Tibial nerve (tissue), 4 donors: ENCODE data around the gene TFB1M. TPM values are rescaled to one million over a fixed set of nuclear protein-coding genes. Genes with fewer than 3 reads are reported as not detected.
"Not testable (repeated sequence)": the region's sequence is repeated elsewhere in the genome, so short reads cannot be mapped to it uniquely, and the experiment has no call there.

ENCODE experiments used
- DNase-seq, 2 donors: peaks; one replicate each; pipeline ENCODE4 v3.0.0-alpha.2; 2019; ENCODE audit warnings: low spot score in 2 of 2
- H3K27ac ChIP-seq, 4 donors: fragments of 200-600 bp; sonication (generic) in 3 of 4; one replicate each; pipeline ENCODE4 v1.5.1; 2017 to 2019; ENCODE audit warnings: mild to moderate bottlenecking in 1 of 4
- H3K27me3 ChIP-seq, 2 donors: fragments of 200-600 bp; sonication (generic) in 1 of 2; one replicate each; pipeline versions ENCODE4 v1.5.1 to v1.6.0; 2017 to 2019
- H3K36me3 ChIP-seq, 3 donors: fragments of 200-600 bp; sonication (generic); one replicate each; pipeline ENCODE4 v1.5.1; 2018 to 2019
- H3K4me1 ChIP-seq, 4 donors: fragments of 200-600 bp; sonication (generic) in 3 of 4; one replicate each; pipeline ENCODE4 v1.5.1; 2017 to 2019
- H3K4me3 ChIP-seq, 4 donors: fragments of 200-600 bp; sonication (generic) in 3 of 4; one replicate each; pipeline ENCODE4 v1.5.1; 2017 to 2019; ENCODE audit warnings: mild to moderate bottlenecking in 1 of 4, moderate library complexity in 1 of 4
- H3K9me3 ChIP-seq, 4 donors: fragments of 200-600 bp; sonication (generic) in 3 of 4; one replicate each; pipeline ENCODE4 v1.5.1; 2017 to 2019
- CTCF ChIP-seq, 5 experiments: fragments of 200-600 bp in 3 of 5; fragments of 450-650 bp in 2 of 5; sonication (generic) in 3 of 5; IDR thresholded peaks; one replicate each; pipeline ENCODE4 v1.5.1; 2016 to 2019; ENCODE audit warnings: antibody characterized with exemption in 5 of 5, mild to moderate bottlenecking in 3 of 5, moderate library complexity in 2 of 5
- EP300 ChIP-seq, 2 donors: sonication (generic); formaldehyde crosslinking; IDR thresholded peaks; one replicate each; pipeline ENCODE4 v1.6.1; 2017; ENCODE audit warnings: antibody characterized with exemption in 2 of 2, mild to moderate bottlenecking in 1 of 2
- POLR2A ChIP-seq, 2 donors: fragments of 450-650 bp; IDR thresholded peaks; one replicate each; pipeline ENCODE4 v1.6.1; 2017; ENCODE audit warnings: antibody characterized with exemption in 2 of 2, mild to moderate bottlenecking in 2 of 2, moderate library complexity in 2 of 2
- WGBS, 2 donors: methylation state at CpG; one replicate each; pipeline ENCODE4 v1.1.5; 2018; 5-methylcytosine and 5-hydroxymethylcytosine counted together
- total RNA-seq, 4 donors: library from RNA; depleted of rRNA; stranded (reverse); fragments of >200 nt; gene quantifications; one replicate each; pipeline ENCODE4 v1.1.0, GENCODE V29; 2016

TFB1M gene
- total RNA-seq, 4 donors from 2014 or later, result 21.4 to 52.7 (median 22.1) TPM

GRCh38 chr6:155223646-155224451 lies 90.4 kb downstream of the TFB1M start:
- Histone ChIP-seq H3K27ac (no peak overlapping the region), H3K27me3 (no peaks in the 10 kb centered on the region), H3K36me3 (no peaks in the 10 kb centered on the region), H3K9me3 (no peaks in the 10 kb centered on the region), H3K4me3 (no peak overlapping the region), H3K4me1 (no peaks in the 10 kb centered on the region)
- DNase-seq, result no peak
- WGBS, 2 donors, result 72 to 76% methylated on average over 12 of the region's 12 CpGs
- TF ChIP-seq EP300 (IDR thresholded peaks at IDR 0.05), result no peak
- TF ChIP-seq POLR2A (IDR thresholded peaks at IDR 0.05), result no peak

- no peak for TF ChIP-seq CTCF (IDR thresholded peaks at IDR 0.05)
- TF ChIP-seq EP300 (IDR thresholded peaks at IDR 0.05), result no peak
- no peak for TF ChIP-seq POLR2A (IDR thresholded peaks at IDR 0.05)
- WGBS, 2 donors, result 84 to 90% methylated on average over 4 of the region's 4 CpGs
- no peak overlapping the region for H3K4me3 ChIP-seq
Measured at GRCh38 chr6:155222506-155222905, 91.8 kb downstream of the TFB1M start.

GRCh38 chr6:155221086-155221485 lies 93.2 kb downstream of the TFB1M start:
- H3K4me3 ChIP-seq, result no peak overlapping the region
- no peak for DNase-seq
- no peak overlapping the region for H3K27ac ChIP-seq
- 77 to 81% methylated on average over 4 of the region's 4 CpGs for WGBS, 2 donors
- TF ChIP-seq CTCF (IDR thresholded peaks at IDR 0.05) (no peak), POLR2A (IDR thresholded peaks at IDR 0.05) (no peak), EP300 (IDR thresholded peaks at IDR 0.05) (no peak)
- H3K4me1 ChIP-seq, result no peaks in the 10 kb centered on the region
- H3K27me3 ChIP-seq, result peaks cover 0 to under 1% of the 10 kb centered on the region in 2 donors
- H3K36me3 ChIP-seq, result no peaks in the 10 kb centered on the region
- H3K9me3 ChIP-seq, result no peaks in the 10 kb centered on the region

More at GRCh38 chr6:155222506-155222905, 91.8 kb downstream of the TFB1M start:
- H3K27me3 ChIP-seq, result no peaks in the 10 kb centered on the region
- no peak overlapping the region for H3K27ac ChIP-seq
- H3K4me1 ChIP-seq, result no peaks in the 10 kb centered on the region
- no peaks in the 10 kb centered on the region for H3K9me3 ChIP-seq
- no peak for DNase-seq
- no peaks in the 10 kb centered on the region for H3K36me3 ChIP-seq

- Histone ChIP-seq H3K36me3 (no peaks in the 10 kb centered on the region), H3K4me1 (no peaks in the 10 kb centered on the region), H3K9me3 (no peaks in the 10 kb centered on the region), H3K27ac (no peak overlapping the region), H3K4me3 (no peak overlapping the region), H3K27me3 (peaks cover 0 to 5% of the 10 kb centered on the region in 2 donors)
- WGBS, 2 donors, result 90 to 91% methylated on average over 4 to 5 of the region's 5 CpGs
- TF ChIP-seq EP300 (IDR thresholded peaks at IDR 0.05) (no peak), CTCF (IDR thresholded peaks at IDR 0.05) (no peak), POLR2A (IDR thresholded peaks at IDR 0.05) (no peak)
- no peak for DNase-seq
Measured at GRCh38 chr6:155219858-155220301, 94.4 kb downstream of the TFB1M start.

GRCh38 chr6:155219299-155219698 lies 95.0 kb downstream of the TFB1M start:
- TF ChIP-seq CTCF (IDR thresholded peaks at IDR 0.05) (no peak), EP300 (IDR thresholded peaks at IDR 0.05) (no peak), POLR2A (IDR thresholded peaks at IDR 0.05) (no peak)
- H3K9me3 ChIP-seq, result no peaks in the 10 kb centered on the region
- H3K27me3 ChIP-seq, result peaks cover 0 to 5% of the 10 kb centered on the region in 2 donors
- WGBS, 2 donors, result 69 to 78% methylated on average over 7 of the region's 7 CpGs
- no peak for DNase-seq
- no peak overlapping the region for H3K27ac ChIP-seq
- no peaks in the 10 kb centered on the region for H3K36me3 ChIP-seq
- H3K4me1 ChIP-seq, result no peaks in the 10 kb centered on the region
- no peak overlapping the region for H3K4me3 ChIP-seq

GRCh38 chr6:155218711-155219110 lies 95.6 kb downstream of the TFB1M start:
- not testable (repeated sequence) for H3K27me3 ChIP-seq, H3K4me1 ChIP-seq, DNase-seq, H3K27ac ChIP-seq, H3K4me3 ChIP-seq, H3K9me3 ChIP-seq, H3K36me3 ChIP-seq
- 89 to 90% methylated on average over 20 of the region's 20 CpGs for WGBS, 2 donors
